ENCODE results near the gene NOL4. TPM values are rescaled to one million over a fixed set of nuclear protein-coding genes. Genes with fewer than 3 reads are reported as not detected.

Gene NOL4
- total and polyA plus RNA-seq, 10 of the 15 experiments (the other 5 are each of a cell fraction or from before 2014, with no cell fraction given), result 1.3 to 10.0 (median 6.3) TPM

- ChIA-PET SMC1A (ENCODE audit: uncharacterized antibody, unreplicated experiment) (interaction anchor here (0.9 to 4.2 kb wide), 14 partner anchors 12 to 134 kb away, joined by 3 to 63 read pairs (median 6); no protein-coding TSS in a partner anchor), CTCF (interaction anchor here (0.8 to 7.1 kb wide), 15 partner anchors 9 to 385 kb away, joined by 3 to 88 read pairs (median 8); no protein-coding TSS in a partner anchor), POLR2A (interaction anchor here (0.7 to 2.2 kb wide), 5 partner anchors 9 to 135 kb away, joined by 3 to 11 read pairs (median 4); no protein-coding TSS in a partner anchor), RAD21 (ENCODE audit: unreplicated experiment) (interaction anchor here (0.8 to 7.0 kb wide), 14 partner anchors 13 to 386 kb away, joined by 3 to 59 read pairs (median 10); no protein-coding TSS in a partner anchor)
- no peaks in the 10 kb centered on the region for H4K20me1 ChIP-seq (ENCODE audit: control insufficient read depth, insufficient read depth)
- no peak overlapping the region for H3K4me2 ChIP-seq (ENCODE audit: control insufficient read depth, insufficient read depth)
- in situ Hi-C loops (cut with MboI), result no loop called here
- DNase-seq (ENCODE audit: low read depth, low spot score) (no peak), ATAC-seq (peak; percentile 17), FAIRE-seq (no peak)
- no peaks in the 10 kb centered on the region; the same call in 2 of the 3 replicates for H3K9me3 ChIP-seq (replicated peaks; ENCODE audit: control insufficient read depth, insufficient read depth, low read length)
- no peak for TF ChIP-seq NR2C1 (IDR thresholded peaks at IDR 0.05)
- TF ChIP-seq PAX8 (IDR thresholded peaks at IDR 0.05), result no peak
- TF ChIP-seq ZNF274 (IDR thresholded peaks at IDR 0.05; ENCODE audit: insufficient read depth, insufficient read length), result no peak
- TF ChIP-seq CREM (IDR thresholded peaks at IDR 0.05; ENCODE audit: low read depth), result no peak; the same call in 1 of the 2 replicates
- no peak for TF ChIP-seq FOXK2 (IDR thresholded peaks at IDR 0.05)
- no peak for TF ChIP-seq IRF5 (IDR thresholded peaks at IDR 0.05; ENCODE audit: borderline replicate concordance)
- TF ChIP-seq IRF3 (IDR thresholded peaks at IDR 0.05), result no peak
- TF ChIP-seq SMARCA5 (IDR thresholded peaks at IDR 0.05), result no peak
- no peak for TF ChIP-seq PKNOX1 (IDR thresholded peaks at IDR 0.05)
- TF ChIP-seq IKZF2 (IDR thresholded peaks at IDR 0.05), result no peak
- no peak for TF ChIP-seq CHD2 (IDR thresholded peaks at IDR 0.05; ENCODE audit: borderline replicate concordance, low read depth, low read length)
- no peak for TF ChIP-seq YBX1 (IDR thresholded peaks at IDR 0.05)
- TF ChIP-seq SUZ12 (IDR thresholded peaks at IDR 0.05; ENCODE audit: unreplicated experiment), result no peak
- TF ChIP-seq RUNX3 (IDR thresholded peaks at IDR 0.05; ENCODE audit: low read length), result no peak
- TF ChIP-seq MTA2 (IDR thresholded peaks at IDR 0.05; ENCODE audit: low read depth), result no peak
- TF ChIP-seq CHD1 (IDR thresholded peaks at IDR 0.05; ENCODE audit: low read depth, low read length), result no peak
- no peak for TF ChIP-seq ASH2L (IDR thresholded peaks at IDR 0.05; ENCODE audit: borderline replicate concordance, low read depth)
- no peak for TF ChIP-seq FOXM1 (IDR thresholded peaks at IDR 0.05; ENCODE audit: low read depth, low read length)
- TF ChIP-seq SMAD5 (IDR thresholded peaks at IDR 0.05; ENCODE audit: low read depth), result no peak
- H3K79me2 ChIP-seq (ENCODE audit: control insufficient read depth, insufficient read depth, low read length), result no peaks in the 10 kb centered on the region
- no peak overlapping the region for H3K27ac ChIP-seq (ENCODE audit: control insufficient read depth, insufficient read depth)
- TSS peak; percentile 66 for BruUV-seq (replicated peaks)
- intact Hi-C loops (cut with micrococcal nuclease; ENCODE audit: unreplicated experiment), result loop anchor here (1.0 to 10.0 kb wide), 6 partner anchors 65 to 382 kb away; no protein-coding TSS in a partner anchor
- H3K9ac ChIP-seq (ENCODE audit: control insufficient read depth, insufficient read depth, low read length), result no peak overlapping the region
- no peaks in the 10 kb centered on the region for H3K36me3 ChIP-seq (ENCODE audit: control insufficient read depth in 2 of 2, insufficient read depth in 2 of 2, low read length in 1 of 2)
- no peak overlapping the region for H2AFZ ChIP-seq (ENCODE audit: control insufficient read depth, low read depth, low read length)
- H3K4me3 ChIP-seq, result no peak overlapping the region
- no peaks in the 10 kb centered on the region for H3K4me1 ChIP-seq (ENCODE audit: control insufficient read depth, insufficient read depth, low read length)
- peaks cover 0 to 13% of the 10 kb centered on the region in 2 experiments for H3K27me3 ChIP-seq (replicated peaks in 1 of 2; ENCODE audit: control insufficient read depth in 2 of 2, insufficient read depth in 2 of 2, low read length in 1 of 2)
- WGBS (ENCODE audit: insufficient coverage, insufficient replicate concordance, low lambda C conversion rate, missing lambda C conversion rate), result 42% methylated on average over 11 of the region's 11 CpGs
These were observed 755 bp downstream of the NOL4 start for GRCh38 chr18:34223893-34224422.
